ENCODE results near the gene CCNG2.

- TF ChIP-seq, protein P1, sequence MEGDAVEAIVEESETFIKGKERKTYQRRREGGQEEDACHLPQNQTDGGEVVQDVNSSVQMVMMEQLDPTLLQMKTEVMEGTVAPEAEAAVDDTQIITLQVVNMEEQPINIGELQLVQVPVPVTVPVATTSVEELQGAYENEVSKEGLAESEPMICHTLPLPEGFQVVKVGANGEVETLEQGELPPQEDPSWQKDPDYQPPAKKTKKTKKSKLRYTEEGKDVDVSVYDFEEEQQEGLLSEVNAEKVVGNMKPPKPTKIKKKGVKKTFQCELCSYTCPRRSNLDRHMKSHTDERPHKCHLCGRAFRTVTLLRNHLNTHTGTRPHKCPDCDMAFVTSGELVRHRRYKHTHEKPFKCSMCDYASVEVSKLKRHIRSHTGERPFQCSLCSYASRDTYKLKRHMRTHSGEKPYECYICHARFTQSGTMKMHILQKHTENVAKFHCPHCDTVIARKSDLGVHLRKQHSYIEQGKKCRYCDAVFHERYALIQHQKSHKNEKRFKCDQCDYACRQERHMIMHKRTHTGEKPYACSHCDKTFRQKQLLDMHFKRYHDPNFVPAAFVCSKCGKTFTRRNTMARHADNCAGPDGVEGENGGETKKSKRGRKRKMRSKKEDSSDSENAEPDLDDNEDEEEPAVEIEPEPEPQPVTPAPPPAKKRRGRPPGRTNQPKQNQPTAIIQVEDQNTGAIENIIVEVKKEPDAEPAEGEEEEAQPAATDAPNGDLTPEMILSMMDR (IDR thresholded peaks at IDR 0.05) = no peak
- no peak for TF ChIP-seq POLR2A (IDR thresholded peaks at IDR 0.05)
These were observed 14.9 kb upstream of the CCNG2 start for GRCh38 chr4:77141964-77142645.
